Stimulated activated CD8-positive, alpha-beta memory T cell treated with anti-CD3 and anti-CD28 coated beads, Interleukin-4, amount 100 ng/mL, for 48 hours (primary cell): ENCODE measurements around the gene KCNQ4.

Source experiments
- DNase-seq: peaks from one replicate; pipeline ENCODE4 v3.0.0-alpha.2; 2020

KCNQ4 gene

DNA sequence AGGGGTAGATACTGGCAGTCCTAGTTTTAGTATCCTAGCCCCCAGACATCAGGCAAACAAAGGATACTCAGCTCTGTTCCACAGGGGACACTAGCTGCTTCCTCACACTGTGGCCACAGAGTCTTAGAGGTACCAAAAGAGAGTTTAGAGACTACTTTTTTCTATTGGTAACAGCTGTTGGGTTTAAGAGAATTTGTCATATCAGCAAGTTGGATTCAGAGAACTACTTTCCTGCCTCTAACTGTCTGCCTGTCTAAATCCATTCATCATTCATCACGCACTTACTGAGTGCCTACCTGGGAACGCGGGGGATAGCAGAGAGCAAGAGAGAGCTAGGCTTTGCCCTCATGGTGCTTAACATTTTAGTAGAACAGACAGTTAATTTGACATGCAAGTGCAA is 27.1 kb upstream of the KCNQ4 start:
- DNase-seq: no peak

DNA sequence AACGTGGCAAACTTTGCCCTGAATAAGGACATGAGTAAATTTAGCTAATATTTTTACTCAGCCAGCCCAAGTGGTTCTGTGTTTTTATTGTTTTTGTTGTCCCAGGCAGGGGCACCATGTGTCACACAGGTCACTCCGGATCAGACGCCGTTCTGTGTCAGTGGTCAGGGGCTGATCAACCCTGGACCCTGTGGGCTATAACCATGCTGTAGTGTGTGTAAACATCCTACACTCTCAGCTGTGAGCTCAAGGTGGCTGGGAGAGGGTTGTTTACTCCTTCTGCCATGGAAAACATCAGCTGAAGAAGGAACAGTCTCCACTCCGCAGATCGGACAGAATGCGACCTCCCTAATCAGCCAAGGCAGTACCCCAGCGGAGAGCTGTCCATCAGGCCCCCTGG is 26.5 kb upstream of the KCNQ4 start:
- peak; percentile 10 for DNase-seq

DNA sequence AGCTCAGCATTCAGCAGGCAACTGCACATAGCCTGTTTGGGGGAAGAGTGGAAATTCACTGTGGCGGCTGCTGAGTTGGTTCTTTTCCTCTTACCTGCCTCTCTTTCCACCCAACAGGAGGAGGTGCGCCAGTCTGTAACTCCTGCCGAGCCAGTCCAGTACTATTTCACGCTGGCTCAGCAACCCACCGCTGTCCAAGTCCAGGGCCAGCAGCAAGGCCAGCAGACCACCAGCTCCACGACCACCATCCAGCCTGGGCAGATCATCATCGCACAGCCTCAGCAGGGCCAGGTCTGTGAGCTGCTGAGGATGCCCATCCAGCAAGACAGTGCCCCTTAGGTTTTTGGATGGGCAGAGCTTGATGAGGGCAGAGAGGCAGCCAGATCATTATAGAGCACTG is 25.6 kb upstream of the KCNQ4 start:
- peak; percentile 12 for DNase-seq

DNA sequence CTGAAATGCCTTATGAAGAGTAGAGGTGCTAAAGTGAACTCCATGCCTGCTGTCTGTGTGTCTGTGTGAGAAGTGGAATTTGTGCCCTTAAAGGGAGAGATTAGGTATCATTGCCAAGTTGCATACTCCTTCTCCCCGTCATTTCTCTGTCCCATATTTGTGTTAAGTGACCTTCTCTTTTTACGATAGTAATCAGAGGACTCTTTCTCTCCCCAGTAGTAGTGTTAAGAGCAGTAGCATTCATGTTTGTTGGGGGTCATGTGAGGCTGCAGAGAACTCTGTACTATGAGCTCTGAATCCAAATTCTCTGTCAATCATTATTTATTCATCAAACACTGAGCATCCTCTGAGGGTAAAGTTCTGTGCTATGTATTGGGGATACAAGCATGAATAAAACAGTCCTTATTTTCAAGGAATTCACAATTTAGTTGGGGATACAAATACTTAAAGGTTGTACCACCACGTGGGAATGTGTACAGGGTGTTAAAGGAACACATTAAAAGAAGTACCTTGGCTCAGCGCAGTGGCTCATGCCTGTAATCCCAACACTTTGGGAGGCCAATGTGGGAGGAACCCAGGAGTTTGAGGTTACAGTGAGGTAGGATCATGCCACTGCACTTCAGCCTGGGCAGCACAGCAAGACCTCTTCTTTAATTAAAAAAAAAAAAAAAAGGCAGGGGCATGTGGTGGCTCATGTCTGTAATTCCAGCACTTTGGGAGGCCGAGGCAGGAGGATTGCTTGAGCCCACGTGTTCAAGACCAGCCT is 24.8 kb upstream of the KCNQ4 start:
- no peak for DNase-seq

- DNase-seq: no peak
These were observed 22.6 kb upstream of the KCNQ4 start for GRCh38 chr1:40760984-40761383.

GRCh38 chr1:40762144-40762923 is 21.3 kb upstream of the KCNQ4 start:
- peak; percentile 9 for DNase-seq

DNA sequence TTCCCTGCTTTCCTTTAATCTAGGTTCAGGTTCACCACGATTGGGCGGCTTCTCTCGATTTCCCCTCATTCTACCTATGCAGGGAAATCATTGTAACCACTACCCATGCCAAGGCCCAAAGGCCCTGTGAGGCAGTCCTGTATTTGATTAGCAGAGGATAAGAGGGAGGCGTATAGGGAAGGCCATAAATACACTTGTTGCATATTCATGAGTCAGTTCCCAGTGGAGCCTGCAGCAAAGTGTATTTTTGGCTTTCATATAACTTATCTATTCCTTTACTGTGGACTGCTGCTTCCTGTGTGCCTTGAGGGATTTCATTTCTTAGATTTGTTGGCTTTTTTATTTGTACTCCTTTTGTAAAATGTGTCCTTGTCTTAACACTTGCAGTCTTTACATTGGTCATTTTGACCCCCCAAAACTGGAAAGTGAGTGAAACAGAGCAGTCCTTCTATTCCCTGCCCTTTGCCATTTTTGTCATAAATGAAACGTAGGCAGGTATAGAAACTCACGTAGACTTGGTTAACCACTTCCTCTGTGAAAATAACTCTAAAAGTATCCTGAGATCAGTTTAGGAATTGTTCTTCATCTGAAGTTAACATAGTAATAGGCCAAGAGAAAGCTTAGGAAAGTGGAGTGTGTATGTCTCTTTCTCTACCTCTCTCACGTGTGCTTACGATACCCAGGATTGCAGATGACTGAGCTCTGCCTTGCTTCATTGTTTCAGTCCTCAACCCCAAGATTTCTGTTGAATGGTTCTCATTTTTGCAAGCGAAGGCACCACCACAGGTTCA is 19.6 kb upstream of the KCNQ4 start:
- DNase-seq: peak; percentile 21

DNA sequence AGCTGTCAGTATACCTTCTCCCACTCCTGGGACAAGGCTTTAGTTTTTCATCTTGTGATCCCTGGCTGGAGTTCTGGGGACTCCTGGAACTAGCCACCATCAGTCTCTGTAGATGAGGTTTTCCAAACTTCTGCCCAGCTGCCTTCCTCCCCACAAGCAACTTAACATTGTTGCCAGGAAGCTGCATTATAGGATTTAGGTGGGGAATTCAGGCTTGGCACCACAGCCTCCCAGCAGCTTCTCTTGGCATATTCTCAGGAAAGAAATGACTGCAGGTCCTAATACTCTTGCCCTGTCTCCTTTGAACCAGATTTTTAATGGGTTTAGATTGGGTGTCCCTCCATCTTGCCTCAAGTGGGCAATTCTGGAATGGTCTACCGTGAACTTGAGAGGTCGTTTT is 18.6 kb upstream of the KCNQ4 start:
- no peak for DNase-seq

GRCh38 chr1:40766017-40766416 is 17.6 kb upstream of the KCNQ4 start:
- peak; percentile 14 for DNase-seq

DNA sequence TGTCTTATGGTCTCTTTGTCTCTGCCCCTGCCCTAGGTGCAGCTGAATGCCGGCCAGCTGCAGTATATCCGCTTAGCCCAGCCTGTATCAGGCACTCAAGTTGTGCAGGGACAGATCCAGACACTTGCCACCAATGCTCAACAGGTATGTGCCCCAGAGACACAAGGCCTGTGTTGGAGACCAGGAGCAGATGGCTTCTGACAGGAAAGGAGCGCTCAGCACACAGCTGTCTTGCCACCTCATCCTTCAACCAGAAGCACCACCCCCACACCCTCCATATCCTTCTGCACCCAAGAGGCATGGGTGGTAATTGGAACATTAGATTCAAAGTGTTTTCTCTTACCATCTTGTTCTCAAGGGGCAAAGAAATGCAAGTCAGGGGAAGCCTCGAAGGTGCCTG is 17.0 kb upstream of the KCNQ4 start:
- peak; percentile 23 for DNase-seq

GRCh38 chr1:40768146-40768990 is 15.2 kb upstream of the KCNQ4 start:
- DNase-seq: no peak

DNA sequence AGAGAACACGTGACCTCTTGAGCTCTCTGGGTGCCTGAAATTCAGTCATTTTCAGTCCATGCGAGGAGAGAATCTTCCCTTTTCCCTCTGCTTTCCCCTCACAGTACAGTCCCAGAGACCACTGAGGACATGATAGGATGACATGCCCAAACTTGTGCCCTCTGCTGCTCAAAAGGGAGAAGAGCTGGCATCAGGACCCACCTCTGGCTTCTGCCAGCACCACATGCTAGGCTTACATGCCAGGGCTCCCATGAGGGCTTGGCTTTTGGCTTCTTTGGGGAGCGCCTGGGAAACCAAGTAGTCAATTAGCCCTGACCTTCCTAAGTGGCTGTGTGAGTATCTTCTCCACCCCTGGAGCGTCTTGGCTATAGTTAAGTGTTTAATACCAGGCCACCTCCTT is 13.8 kb upstream of the KCNQ4 start:
- no peak for DNase-seq

- no peak for DNase-seq
These were observed 13.1 kb upstream of the KCNQ4 start for GRCh38 chr1:40770296-40771070.

- DNase-seq: no peak
These were observed 11.2 kb upstream of the KCNQ4 start for GRCh38 chr1:40772146-40772955.

GRCh38 chr1:40773748-40774265 is 9.8 kb upstream of the KCNQ4 start:
- DNase-seq: no peak

DNA sequence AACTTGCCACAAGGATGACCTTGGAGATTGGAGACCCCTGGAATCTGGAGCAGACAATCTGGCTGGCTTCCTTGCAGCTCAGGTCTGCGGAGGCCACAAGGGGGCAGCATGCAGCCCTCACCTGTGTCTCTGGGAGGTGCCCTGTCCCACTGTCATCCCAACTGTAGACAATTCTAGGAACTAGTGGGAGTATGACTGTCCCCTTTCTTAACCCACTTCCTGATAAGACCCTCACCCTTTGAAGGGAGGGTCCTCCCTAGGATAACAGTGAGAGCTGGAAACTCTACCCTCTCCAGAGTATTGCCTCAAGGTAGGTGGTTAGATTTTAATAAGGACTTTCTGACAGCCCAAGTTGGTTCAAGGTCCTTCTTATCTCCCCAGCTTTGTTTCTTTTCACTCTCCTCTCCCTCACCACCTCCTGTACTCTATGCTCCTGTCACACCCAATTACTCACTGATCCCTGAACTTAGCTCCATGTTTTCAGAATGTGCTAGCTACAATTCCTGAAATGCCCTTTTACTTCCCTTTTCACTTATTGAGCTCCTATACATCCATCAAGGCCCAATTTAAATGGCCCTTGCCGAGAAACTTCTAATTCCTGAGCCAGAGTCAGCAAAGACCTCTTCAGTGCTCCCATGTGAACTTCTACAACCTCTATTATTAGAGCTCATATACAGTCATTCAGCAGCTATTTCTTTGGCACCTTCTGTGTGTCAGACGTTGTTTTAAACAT is 9.2 kb upstream of the KCNQ4 start:
- DNase-seq: peak; percentile 80

- DNase-seq: no peak
These were observed 7.1 kb upstream of the KCNQ4 start for GRCh38 chr1:40776236-40777072.

DNA sequence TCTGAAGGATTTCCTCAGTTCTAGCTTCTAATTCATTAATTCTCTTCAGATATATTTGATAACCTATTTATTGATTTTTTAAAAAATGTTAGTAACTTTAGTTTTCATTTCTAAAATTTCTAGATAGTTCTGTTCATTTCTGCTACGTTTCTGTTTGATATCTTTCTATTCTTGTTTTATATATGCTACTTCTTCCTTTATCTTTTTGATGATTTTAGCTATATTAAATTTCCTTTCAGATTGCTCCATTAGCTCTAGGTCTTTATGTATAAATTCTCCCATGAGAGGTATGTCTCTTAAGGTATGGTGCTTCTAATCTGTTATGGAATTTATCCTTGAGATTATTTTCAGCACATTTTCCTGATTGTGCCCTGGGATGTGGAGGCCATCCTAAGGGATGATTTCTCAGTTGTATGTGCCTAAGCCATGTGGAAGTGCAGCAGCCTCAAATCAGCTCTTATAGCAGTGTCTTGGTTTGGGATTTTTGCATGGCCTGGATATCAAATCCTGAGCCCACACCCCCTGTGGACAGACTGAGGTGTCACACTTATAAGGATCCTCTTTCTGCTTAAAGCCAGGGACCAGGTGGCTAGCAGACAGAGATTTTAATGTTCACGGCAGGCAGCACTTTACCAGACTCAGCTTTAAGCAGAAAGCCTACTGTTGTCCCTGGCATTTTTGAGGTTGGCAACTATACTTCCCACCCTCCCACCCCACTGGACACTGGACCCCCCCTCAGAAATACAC is 6.2 kb upstream of the KCNQ4 start:
- DNase-seq: no peak
